Effector memory CD8-positive, alpha-beta T cell (primary cell): ENCODE data around the gene MDGA2.
"Not testable (repeated sequence)": the region's sequence is repeated elsewhere in the genome, so short reads cannot be mapped to it uniquely, and the experiment has no call there.

Experiments used
- ATAC-seq: fragments of 150-1000 bp; cut with Tn5 transposase; replicated peaks from 2 replicates; pipeline ENCODE4 v1.10.0; 2021; ENCODE audit warnings: mild to moderate bottlenecking, moderate library complexity
- DNase-seq, 3 experiments: peaks; one replicate each; pipeline ENCODE4 v3.0.0; 2021
- H3K27ac Mint-ChIP-seq, 2 donors: one replicate each; pipeline ENCODE4 v1.8.0; 2022; ENCODE audit warnings: mild to moderate bottlenecking in 2 of 2, mixed read lengths in 2 of 2, moderate library complexity in 2 of 2
- H3K27me3 Mint-ChIP-seq, 2 donors: one replicate each; pipeline ENCODE4 v1.8.0; 2022; ENCODE audit warnings: mixed read lengths in 2 of 2
- H3K36me3 Mint-ChIP-seq: one replicate; pipeline ENCODE4 v1.8.0; 2022; ENCODE audit warnings: mild to moderate bottlenecking, moderate library complexity, mixed read lengths; ENCODE audit not compliant: insufficient read depth
- H3K4me1 Mint-ChIP-seq, 2 donors: one replicate each; pipeline ENCODE4 v1.8.0; 2022; ENCODE audit warnings: low read depth in 2 of 2, mixed read lengths in 2 of 2
- H3K4me3 Mint-ChIP-seq, 2 donors: one replicate each; pipeline ENCODE4 v1.8.0; 2022; ENCODE audit warnings: mild to moderate bottlenecking in 2 of 2, mixed read lengths in 2 of 2, moderate library complexity in 2 of 2
- H3K9me3 Mint-ChIP-seq, 2 donors: one replicate each; pipeline ENCODE4 v1.8.0; 2022; ENCODE audit warnings: mixed read lengths in 2 of 2

Gene MDGA2

GRCh38 chr14:47211263-47211662, 464.1 kb downstream of the MDGA2 start:
- ATAC-seq (no peak), DNase-seq (no peak)
- H3K9me3 Mint-ChIP-seq = peaks cover 10 to 15% of the 10 kb centered on the region in 2 donors
- no peak overlapping the region for H3K27ac Mint-ChIP-seq
- no peaks in the 10 kb centered on the region for H3K27me3 Mint-ChIP-seq
- no peaks in the 10 kb centered on the region for H3K4me1 Mint-ChIP-seq
- no peak overlapping the region for H3K4me3 Mint-ChIP-seq
- H3K36me3 Mint-ChIP-seq = no peaks in the 10 kb centered on the region

DNA sequence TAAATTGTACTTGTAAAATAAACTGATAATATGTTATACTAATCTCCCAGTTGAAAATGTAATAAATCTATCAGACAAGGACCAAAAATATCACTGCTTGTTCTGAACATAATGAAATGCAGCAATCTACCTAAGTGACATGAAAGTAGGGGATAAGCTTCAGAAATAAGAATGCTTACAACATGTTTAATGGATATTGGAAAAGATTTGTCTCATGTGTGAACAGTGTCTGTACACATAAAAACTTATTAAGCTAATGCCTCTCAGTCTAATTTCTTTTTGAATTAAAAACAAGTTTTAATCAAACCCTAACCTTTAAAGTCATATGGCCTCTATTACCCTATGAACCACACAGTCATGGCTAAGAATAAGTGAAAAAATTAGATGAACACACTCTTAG, 465.3 kb downstream of the MDGA2 start:
- peaks cover 7 to 10% of the 10 kb centered on the region in 2 donors for H3K9me3 Mint-ChIP-seq
- H3K27ac Mint-ChIP-seq = no peak overlapping the region
- ATAC-seq = no peak
- no peaks in the 10 kb centered on the region for H3K36me3 Mint-ChIP-seq
- DNase-seq = no peak
- H3K4me1 Mint-ChIP-seq = no peaks in the 10 kb centered on the region
- no peaks in the 10 kb centered on the region for H3K27me3 Mint-ChIP-seq
- H3K4me3 Mint-ChIP-seq = no peak overlapping the region

DNA sequence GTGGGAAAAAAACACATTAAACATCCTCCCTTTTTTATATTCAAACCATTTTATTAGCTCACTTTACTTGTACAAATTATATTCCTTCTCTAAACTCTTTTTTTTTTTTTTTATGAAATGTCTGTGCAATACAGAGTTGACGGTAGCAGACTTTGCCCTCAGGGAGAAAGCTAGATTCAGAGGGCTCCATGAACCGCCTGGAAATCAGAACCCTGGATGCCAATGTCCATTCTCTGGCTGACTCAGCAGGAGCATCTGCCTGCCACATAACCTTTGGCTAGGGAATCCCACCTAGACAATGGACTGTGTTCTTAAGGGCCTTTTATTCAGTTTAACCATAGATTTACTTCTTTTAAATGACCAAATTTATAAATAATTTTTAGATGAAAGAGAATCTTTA, 467.0 kb downstream of the MDGA2 start:
- DNase-seq (no peak), ATAC-seq (no peak)
- no peaks in the 10 kb centered on the region for H3K36me3 Mint-ChIP-seq
- no peak overlapping the region for H3K27ac Mint-ChIP-seq
- H3K27me3 Mint-ChIP-seq = no peaks in the 10 kb centered on the region
- peaks cover 10 to 11% of the 10 kb centered on the region in 2 donors for H3K9me3 Mint-ChIP-seq
- no peak overlapping the region for H3K4me3 Mint-ChIP-seq
- no peaks in the 10 kb centered on the region for H3K4me1 Mint-ChIP-seq

- no peak overlapping the region for H3K4me3 Mint-ChIP-seq
- no peaks in the 10 kb centered on the region for H3K36me3 Mint-ChIP-seq
- H3K27ac Mint-ChIP-seq = no peak overlapping the region
- peaks cover 13 to 16% of the 10 kb centered on the region in 2 donors for H3K9me3 Mint-ChIP-seq
- no peaks in the 10 kb centered on the region for H3K4me1 Mint-ChIP-seq
- no peaks in the 10 kb centered on the region for H3K27me3 Mint-ChIP-seq
- ATAC-seq (no peak), DNase-seq (no peak)
Measured at GRCh38 chr14:47207617-47208016, 467.8 kb downstream of the MDGA2 start.

DNA sequence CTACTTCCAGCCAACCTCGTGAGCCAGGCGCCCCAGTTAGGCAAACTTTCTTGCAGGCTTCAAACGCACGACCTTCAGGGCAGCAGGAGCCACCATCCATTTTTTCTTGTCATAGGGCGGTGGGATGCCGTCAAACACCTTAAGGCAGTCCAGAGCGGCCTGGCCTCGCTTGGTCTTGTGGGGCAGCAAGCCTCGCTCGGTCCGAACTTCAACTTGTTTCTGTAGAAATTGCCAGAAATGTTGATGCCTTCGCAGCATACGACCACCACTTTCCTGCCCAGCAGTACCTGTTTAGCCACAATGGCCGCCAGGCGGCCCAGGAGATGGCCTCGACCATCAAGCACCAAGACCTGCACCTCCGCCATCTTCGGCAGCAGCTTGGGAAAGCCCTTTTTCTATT, 474.7 kb downstream of the MDGA2 start:
- H3K4me3 Mint-ChIP-seq = no peak overlapping the region
- DNase-seq (no peak), ATAC-seq (no peak)
- no peaks in the 10 kb centered on the region for H3K36me3 Mint-ChIP-seq
- peaks cover 15 to 23% of the 10 kb centered on the region in 2 donors for H3K9me3 Mint-ChIP-seq
- no peaks in the 10 kb centered on the region for H3K4me1 Mint-ChIP-seq
- no peak overlapping the region for H3K27ac Mint-ChIP-seq
- H3K27me3 Mint-ChIP-seq = no peaks in the 10 kb centered on the region

DNA sequence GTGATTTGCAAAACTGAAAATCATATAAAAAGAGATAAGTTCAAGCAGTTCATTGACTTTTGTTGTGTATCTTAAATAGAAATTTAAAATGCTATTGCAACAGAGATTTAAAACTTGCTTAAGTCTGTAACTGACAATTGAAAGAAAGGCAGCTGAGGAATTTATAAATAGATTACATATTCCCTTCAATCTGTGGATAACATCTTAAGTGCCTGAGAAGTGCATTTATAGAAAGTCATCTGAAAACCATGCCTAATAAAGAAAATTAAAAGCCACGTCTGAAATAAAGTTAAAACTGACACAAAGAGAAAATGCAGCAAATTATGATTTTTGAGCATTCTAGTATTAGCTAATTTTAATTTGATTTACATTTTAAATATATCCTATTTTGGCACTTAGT, 479.8 kb downstream of the MDGA2 start:
- H3K27ac Mint-ChIP-seq = no peak overlapping the region
- no peaks in the 10 kb centered on the region for H3K4me1 Mint-ChIP-seq
- no peak for ATAC-seq
- no peaks in the 10 kb centered on the region for H3K27me3 Mint-ChIP-seq
- DNase-seq = no peak
- H3K4me3 Mint-ChIP-seq = no peak overlapping the region
- no peaks in the 10 kb centered on the region for H3K9me3 Mint-ChIP-seq
- no peaks in the 10 kb centered on the region for H3K36me3 Mint-ChIP-seq

- DNase-seq (no peak), ATAC-seq (no peak)
- H3K27me3 Mint-ChIP-seq = no peaks in the 10 kb centered on the region
- no peaks in the 10 kb centered on the region for H3K9me3 Mint-ChIP-seq
- H3K4me1 Mint-ChIP-seq = no peaks in the 10 kb centered on the region
- no peaks in the 10 kb centered on the region for H3K36me3 Mint-ChIP-seq
- no peak overlapping the region for H3K4me3 Mint-ChIP-seq
- H3K27ac Mint-ChIP-seq = no peak overlapping the region
Measured at GRCh38 chr14:47194055-47194454, 481.4 kb downstream of the MDGA2 start.

GRCh38 chr14:47192203-47192602, 483.2 kb downstream of the MDGA2 start:
- not testable (repeated sequence) for H3K4me1 Mint-ChIP-seq, H3K36me3 Mint-ChIP-seq, H3K27me3 Mint-ChIP-seq, H3K9me3 Mint-ChIP-seq, H3K4me3 Mint-ChIP-seq, DNase-seq, ATAC-seq, H3K27ac Mint-ChIP-seq

GRCh38 chr14:47191700-47192099, 483.7 kb downstream of the MDGA2 start:
- Mint-ChIP-seq H3K9me3 (no peaks in the 10 kb centered on the region), H3K4me3 (no peak overlapping the region), H3K27ac (no peak overlapping the region), H3K36me3 (no peaks in the 10 kb centered on the region), H3K27me3 (no peaks in the 10 kb centered on the region), H3K4me1 (no peaks in the 10 kb centered on the region)
- ATAC-seq (no peak), DNase-seq (no peak)

DNA sequence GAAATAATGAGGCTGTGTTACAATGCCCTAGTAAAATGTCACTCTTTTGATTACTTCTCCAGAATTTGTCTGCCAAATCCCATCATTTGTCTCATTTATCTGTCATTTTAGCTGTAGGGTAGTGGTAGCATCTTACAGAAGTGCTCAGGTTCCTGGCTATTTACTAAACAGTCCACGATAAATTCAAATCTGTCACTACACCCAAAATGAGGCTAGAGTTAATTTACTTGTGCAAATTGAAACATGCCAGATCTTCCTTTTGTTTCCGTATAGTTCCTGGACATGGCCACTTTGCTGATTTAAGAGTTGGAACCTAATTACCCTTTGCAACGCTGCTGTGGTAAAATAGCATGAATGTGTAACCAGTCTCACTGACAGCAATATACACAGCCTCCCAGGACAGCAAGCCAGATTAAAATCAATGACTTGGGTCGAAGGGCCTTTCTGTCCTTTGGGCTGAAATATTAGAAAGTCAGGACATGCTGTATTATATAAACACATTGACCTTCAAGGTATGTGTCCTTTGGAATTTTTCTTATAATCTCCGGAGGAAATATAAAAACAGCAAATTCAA, 485.4 kb downstream of the MDGA2 start:
- Mint-ChIP-seq H3K4me3 (no peak overlapping the region), H3K9me3 (no peaks in the 10 kb centered on the region), H3K27me3 (no peaks in the 10 kb centered on the region), H3K36me3 (no peaks in the 10 kb centered on the region), H3K27ac (no peak overlapping the region), H3K4me1 (no peaks in the 10 kb centered on the region)
- ATAC-seq (no peak), DNase-seq (no peak)

DNA sequence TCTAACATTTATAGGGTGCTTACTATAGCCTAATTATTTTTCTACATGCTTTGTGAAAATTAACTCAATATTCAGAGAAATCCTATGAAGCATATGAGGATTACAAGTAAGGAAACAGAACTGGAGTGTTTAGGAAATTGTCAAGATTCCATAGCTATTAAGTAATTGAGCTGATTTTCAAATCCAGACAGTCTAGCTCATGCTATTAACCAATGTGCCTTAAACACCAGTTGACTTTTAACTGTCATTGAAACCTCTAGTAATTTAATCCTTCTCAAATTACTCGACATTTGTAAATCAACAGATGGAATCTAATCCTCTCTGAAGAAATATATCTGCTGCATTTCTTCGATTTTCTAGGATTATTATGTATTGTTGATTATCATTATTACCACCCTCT, 488.9 kb downstream of the MDGA2 start:
- ATAC-seq = no peak
- H3K27me3 Mint-ChIP-seq = no peaks in the 10 kb centered on the region
- DNase-seq = no peak
- H3K4me3 Mint-ChIP-seq = no peak overlapping the region
- no peak overlapping the region for H3K27ac Mint-ChIP-seq
- H3K36me3 Mint-ChIP-seq = no peaks in the 10 kb centered on the region
- no peaks in the 10 kb centered on the region for H3K4me1 Mint-ChIP-seq
- H3K9me3 Mint-ChIP-seq = peaks cover 0 to 3% of the 10 kb centered on the region in 2 donors

DNA sequence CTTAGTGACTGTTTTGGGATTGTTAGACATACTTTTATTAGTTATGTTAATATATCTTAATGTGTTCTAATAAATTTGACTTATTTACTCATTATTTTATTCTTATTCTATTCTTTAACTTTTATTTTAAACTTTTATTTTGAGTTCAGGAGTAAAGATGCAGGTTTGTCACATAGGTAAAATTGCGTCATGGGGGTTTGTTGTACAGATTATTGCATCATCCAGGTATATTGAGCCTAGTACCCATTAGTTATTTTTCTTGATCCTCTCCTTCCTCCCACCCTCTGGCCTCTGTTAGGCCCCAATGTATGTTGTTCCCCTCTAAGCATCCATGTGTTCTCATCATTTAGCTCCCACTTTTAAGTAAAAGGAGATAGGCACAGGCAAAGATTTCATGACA, 495.5 kb downstream of the MDGA2 start:
- Mint-ChIP-seq H3K4me1 (no peaks in the 10 kb centered on the region), H3K9me3 (peaks cover 0 to 4% of the 10 kb centered on the region in 2 donors), H3K36me3 (no peaks in the 10 kb centered on the region), H3K27ac (no peak overlapping the region), H3K4me3 (no peak overlapping the region), H3K27me3 (no peaks in the 10 kb centered on the region)
- DNase-seq = no peak
- no peak for ATAC-seq

- not testable (repeated sequence) for ATAC-seq, H3K4me1 Mint-ChIP-seq, H3K27me3 Mint-ChIP-seq, H3K36me3 Mint-ChIP-seq, H3K4me3 Mint-ChIP-seq, DNase-seq, H3K27ac Mint-ChIP-seq
- peaks cover 5 to 11% of the 10 kb centered on the region in 2 donors for H3K9me3 Mint-ChIP-seq
Measured at GRCh38 chr14:47171896-47172295, 503.5 kb downstream of the MDGA2 start.

DNA sequence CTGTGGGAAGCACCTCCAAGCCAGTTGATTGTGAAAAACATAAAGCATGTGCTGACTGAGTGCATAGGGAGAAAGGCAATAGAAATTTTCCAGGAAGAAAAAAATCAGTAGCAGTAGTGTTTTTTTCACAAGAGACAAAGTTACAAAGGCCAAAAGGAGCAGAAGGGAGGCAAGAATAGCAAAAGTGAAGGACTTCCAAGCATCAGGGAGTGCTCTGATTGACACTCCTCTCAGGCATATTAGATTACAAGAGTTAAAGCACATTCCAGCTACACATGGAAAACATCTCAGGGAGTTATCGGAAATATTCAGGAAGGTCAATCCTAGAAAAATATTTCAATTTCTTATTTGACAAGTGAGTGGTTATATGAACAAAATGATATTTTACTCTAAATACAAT, 508.0 kb downstream of the MDGA2 start:
- DNase-seq = no peak
- no peaks in the 10 kb centered on the region for H3K4me1 Mint-ChIP-seq
- H3K9me3 Mint-ChIP-seq = no peaks in the 10 kb centered on the region
- ATAC-seq = no peak
- H3K27ac Mint-ChIP-seq = no peak overlapping the region
- no peaks in the 10 kb centered on the region for H3K27me3 Mint-ChIP-seq
- H3K4me3 Mint-ChIP-seq = no peak overlapping the region
- H3K36me3 Mint-ChIP-seq = no peaks in the 10 kb centered on the region

DNA sequence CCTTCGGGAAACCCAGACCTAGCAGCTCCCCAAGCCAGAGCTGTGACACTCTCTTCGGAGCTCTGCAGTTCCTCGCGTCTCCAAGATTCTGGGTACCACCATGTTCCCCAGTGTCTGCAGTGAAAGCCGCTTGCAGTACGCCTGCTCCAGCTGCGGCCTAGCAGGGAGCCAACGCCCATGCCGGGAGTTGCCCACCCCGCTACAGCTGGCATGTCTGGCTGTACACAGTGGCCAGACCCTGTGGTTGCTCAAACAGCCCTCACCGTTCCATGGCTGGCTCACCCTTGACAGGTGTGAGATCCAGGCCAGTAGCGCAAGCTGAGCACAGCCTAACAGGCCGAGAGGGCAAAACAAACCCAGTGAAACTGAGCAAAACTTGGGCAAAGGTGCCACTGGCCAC, 520.0 kb downstream of the MDGA2 start:
- no peak for DNase-seq

More for the DNA sequence above, 520.0 kb downstream of the MDGA2 start:
- Mint-ChIP-seq H3K4me1 (no peaks in the 10 kb centered on the region), H3K9me3 (peaks cover 5 to 13% of the 10 kb centered on the region in 2 donors), H3K27me3 (no peaks in the 10 kb centered on the region), H3K4me3 (no peak overlapping the region), H3K36me3 (no peaks in the 10 kb centered on the region), H3K27ac (no peak overlapping the region)
- no peak for ATAC-seq
